ENCODE results near the gene LRRC28. TPM values are rescaled to one million over a fixed set of nuclear protein-coding genes. Genes with fewer than 3 reads are reported as not detected.

LRRC28 gene
- total and polyA plus RNA-seq, 12 donors, result 3.0 to 31.9 (median 22.5) TPM

DNA sequence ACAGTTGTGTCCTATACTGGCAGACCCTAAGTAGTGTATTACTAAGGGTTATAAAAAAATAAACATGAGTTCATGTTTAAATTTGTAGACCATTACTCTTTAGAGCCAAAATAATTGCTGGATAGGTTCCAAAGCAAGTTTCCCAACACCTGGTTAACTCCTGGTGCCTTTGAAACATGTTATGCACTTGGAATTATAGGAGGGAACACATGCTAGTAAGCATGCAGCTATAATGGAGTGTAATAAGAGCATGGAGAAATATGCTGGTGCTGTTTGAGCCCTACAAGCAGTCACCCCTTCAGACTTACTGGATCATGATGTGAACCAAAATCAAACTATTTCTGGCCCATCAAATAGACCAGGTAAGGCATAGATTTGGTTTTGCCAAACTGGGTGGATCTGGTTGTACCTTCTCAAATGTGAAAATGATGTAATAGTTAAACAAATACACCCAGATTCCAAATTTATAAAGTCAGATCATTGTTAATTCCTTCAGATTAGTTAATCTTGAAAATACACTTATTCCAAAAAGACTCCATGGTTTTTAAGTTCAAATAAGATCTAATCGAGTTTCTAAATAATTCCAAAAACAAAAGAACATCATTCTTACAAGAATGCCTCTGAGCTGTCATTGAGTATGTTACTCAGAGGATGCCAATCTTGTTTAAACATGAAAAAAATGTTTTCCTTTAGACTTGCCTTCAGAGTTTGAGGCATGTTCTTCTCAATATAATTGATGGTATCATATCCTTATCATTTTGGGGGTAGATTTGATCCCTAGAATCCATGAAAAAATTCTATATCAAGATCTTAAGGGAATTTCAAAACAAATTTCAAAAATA, 69.3 kb downstream of the LRRC28 start:
- TF ChIP-seq, protein P1, sequence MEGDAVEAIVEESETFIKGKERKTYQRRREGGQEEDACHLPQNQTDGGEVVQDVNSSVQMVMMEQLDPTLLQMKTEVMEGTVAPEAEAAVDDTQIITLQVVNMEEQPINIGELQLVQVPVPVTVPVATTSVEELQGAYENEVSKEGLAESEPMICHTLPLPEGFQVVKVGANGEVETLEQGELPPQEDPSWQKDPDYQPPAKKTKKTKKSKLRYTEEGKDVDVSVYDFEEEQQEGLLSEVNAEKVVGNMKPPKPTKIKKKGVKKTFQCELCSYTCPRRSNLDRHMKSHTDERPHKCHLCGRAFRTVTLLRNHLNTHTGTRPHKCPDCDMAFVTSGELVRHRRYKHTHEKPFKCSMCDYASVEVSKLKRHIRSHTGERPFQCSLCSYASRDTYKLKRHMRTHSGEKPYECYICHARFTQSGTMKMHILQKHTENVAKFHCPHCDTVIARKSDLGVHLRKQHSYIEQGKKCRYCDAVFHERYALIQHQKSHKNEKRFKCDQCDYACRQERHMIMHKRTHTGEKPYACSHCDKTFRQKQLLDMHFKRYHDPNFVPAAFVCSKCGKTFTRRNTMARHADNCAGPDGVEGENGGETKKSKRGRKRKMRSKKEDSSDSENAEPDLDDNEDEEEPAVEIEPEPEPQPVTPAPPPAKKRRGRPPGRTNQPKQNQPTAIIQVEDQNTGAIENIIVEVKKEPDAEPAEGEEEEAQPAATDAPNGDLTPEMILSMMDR (IDR thresholded peaks at IDR 0.05), result no peak
- Histone ChIP-seq H3K9me3 (no peaks in the 10 kb centered on the region), H3K4me1 (peaks cover 0 to 28% (median 12%) of the 10 kb centered on the region in 9 donors), H3K27ac (no peak overlapping the region), H3K36me3 (no peaks in the 10 kb centered on the region), H3K27me3 (no peaks in the 10 kb centered on the region), H3K4me3 (no peak overlapping the region)
- DNase-seq (no peak), ATAC-seq (no peak)
- WGBS, 2 donors, result 77 to 83% methylated on average over 1 of the region's 1 CpG
- intact Hi-C loops (cut with DNase I), result no loop called here

DNA sequence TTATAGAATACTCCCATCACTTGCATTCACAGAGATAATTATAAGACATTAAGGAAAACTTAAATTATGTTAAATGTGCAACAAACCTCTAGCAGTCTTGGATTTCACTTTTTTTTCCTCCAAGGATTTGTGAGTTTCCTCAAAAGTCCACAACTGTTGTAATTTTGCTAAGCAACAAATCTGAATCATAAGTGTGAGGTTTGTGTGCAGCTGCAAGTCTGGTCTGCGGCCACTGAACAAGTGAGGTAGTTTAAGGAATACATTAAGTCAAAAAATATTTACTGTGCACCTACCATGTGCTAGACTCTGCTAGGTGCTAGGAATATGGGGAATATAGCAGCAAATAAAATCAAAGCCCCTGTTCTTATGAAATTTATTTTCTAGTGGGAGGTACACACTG, 70.2 kb downstream of the LRRC28 start:
- peaks cover 0 to 33% (median 15%) of the 10 kb centered on the region in 9 donors for H3K4me1 ChIP-seq
- intact Hi-C loops (cut with DNase I), result no loop called here
- DNase-seq, result no peak
- H3K27me3 ChIP-seq, result no peaks in the 10 kb centered on the region
- WGBS, 2 donors, result 98% methylated on average over 1 of the region's 1 CpG
- no peak overlapping the region for H3K4me3 ChIP-seq
- H3K9me3 ChIP-seq, result no peaks in the 10 kb centered on the region
- TF ChIP-seq, protein P1 (IDR thresholded peaks at IDR 0.05), result no peak
- no peak for ATAC-seq
- H3K36me3 ChIP-seq, result no peaks in the 10 kb centered on the region
- no peak overlapping the region for H3K27ac ChIP-seq

DNA sequence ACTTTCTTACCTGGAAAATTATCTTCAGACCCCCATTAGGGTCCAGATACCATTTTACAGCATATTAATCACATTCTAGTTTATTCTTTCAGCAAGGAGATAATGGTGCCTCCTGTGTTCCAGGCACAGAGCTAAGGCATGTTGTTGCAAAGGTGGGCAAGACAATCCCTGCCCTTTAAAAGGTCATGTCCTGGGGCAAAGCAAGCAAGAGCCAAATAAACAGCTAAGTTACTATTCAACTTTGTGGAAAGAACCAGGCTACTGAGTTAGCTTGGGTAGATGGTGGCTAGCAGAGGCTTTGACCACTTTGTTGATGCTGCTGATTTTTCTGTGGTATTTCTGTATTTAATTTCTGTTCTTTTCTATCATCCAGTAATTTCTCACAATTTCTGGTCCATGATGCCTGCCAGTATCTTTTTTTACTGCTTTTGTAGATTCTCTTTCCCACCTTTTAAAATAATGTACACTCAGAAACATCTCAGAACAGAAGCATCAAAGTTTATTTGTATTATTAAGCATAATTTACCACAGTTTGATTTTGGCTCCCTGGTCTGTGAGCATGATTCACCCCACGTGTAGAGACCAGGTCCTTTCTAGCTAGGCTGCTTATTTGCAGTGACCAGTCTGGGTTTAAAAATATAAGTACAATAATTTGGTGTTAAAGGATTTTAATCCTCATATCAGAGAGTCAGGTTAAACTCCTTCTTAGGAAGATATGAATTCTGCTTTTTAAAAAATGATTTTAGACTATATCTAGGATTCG, 71.5 kb downstream of the LRRC28 start:
- Histone ChIP-seq H3K9me3 (no peaks in the 10 kb centered on the region), H3K4me1 (peaks cover 0 to 32% (median 18%) of the 10 kb centered on the region in 9 donors), H3K4me3 (no peak overlapping the region), H3K27ac (no peak overlapping the region), H3K27me3 (no peaks in the 10 kb centered on the region), H3K36me3 (no peaks in the 10 kb centered on the region)
- DNase-seq (no peak), ATAC-seq (no peak)
- WGBS, 2 donors, result 76 to 82% methylated on average over 2 of the region's 2 CpGs
- intact Hi-C loops (cut with DNase I), result no loop called here
- TF ChIP-seq, protein P1 (IDR thresholded peaks at IDR 0.05), result no peak

DNA sequence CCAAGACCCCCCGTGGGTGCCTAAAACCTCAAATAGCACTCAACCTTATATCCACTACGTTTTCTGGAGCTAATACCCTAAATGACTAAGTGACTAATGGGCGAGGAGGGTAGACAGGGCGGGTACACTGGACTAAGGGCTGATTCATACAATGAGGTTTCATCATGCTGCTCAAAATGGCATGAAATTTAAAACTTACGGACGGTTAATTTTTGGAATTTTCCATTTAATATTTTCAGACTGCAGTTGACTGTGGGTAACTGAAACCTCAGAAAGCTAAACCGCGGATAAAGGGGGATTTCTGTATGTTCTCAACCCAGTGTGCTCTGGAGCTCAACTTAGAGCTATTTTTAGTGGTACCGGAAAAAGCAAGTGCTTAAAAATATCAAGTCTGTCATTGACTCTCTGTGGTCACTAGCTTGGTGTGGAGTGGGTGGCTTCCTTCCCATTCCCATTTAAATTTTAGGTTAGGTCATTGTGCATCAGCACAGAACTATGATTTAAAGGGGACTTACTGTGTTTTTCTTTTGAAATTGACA, 72.9 kb downstream of the LRRC28 start:
- H3K36me3 ChIP-seq, result no peaks in the 10 kb centered on the region
- ATAC-seq (peak; percentile 77 to 96 (median 93)), DNase-seq (peak in 1 of 2 donors; percentile 37)
- 49 to 51% methylated on average over 9 of the region's 9 CpGs for WGBS, 2 donors
- H3K9me3 ChIP-seq, result no peaks in the 10 kb centered on the region
- no peaks in the 10 kb centered on the region for H3K27me3 ChIP-seq
- TF ChIP-seq, protein P1 (IDR thresholded peaks at IDR 0.05), result no peak
- peak overlapping the region in 1 of 10 donors; percentile 11 for H3K4me3 ChIP-seq
- intact Hi-C loops (cut with DNase I), result no loop called here
- H3K27ac ChIP-seq, result peak overlapping the region in 9 of 10 donors; percentile 14 to 66 (median 48)
- peaks cover 0 to 32% (median 18%) of the 10 kb centered on the region in 9 donors for H3K4me1 ChIP-seq
